ENCODE data around the gene SSH2.

The SSH2 gene

GRCh38 chr17:29618272-29619065 lies 311.6 kb downstream of the SSH2 start:
- no peak for DNase-seq (ENCODE audit: low read depth)
- peaks cover 34% of the 10 kb centered on the region for H3K4me1 ChIP-seq (ENCODE audit: control insufficient read depth, insufficient read depth, low read length)
- H3K9me3 ChIP-seq (ENCODE audit: control insufficient read depth, low read length), result no peaks in the 10 kb centered on the region
- no peaks in the 10 kb centered on the region for H3K27me3 ChIP-seq (replicated peaks; ENCODE audit: control insufficient read depth, insufficient read depth, low read length)
- no peaks in the 10 kb centered on the region for H3K36me3 ChIP-seq (ENCODE audit: control insufficient read depth, insufficient read depth, low read length, severe bottlenecking)
- peak overlapping the region; percentile 48 for H3K4me3 ChIP-seq (ENCODE audit: low read length)
- H3K9ac ChIP-seq (ENCODE audit: low read length), result peak overlapping the region; percentile 75

GRCh38 chr17:29617481-29618271 lies 312.4 kb downstream of the SSH2 start:
- H3K36me3 ChIP-seq (ENCODE audit: control insufficient read depth, insufficient read depth, low read length, severe bottlenecking), result no peaks in the 10 kb centered on the region
- no peak for DNase-seq (ENCODE audit: low read depth)
- H3K27me3 ChIP-seq (replicated peaks; ENCODE audit: control insufficient read depth, insufficient read depth, low read length), result no peaks in the 10 kb centered on the region
- peak overlapping the region; percentile 48 for H3K4me3 ChIP-seq (ENCODE audit: low read length)
- peak overlapping the region; percentile 75 for H3K9ac ChIP-seq (ENCODE audit: low read length)
- H3K4me1 ChIP-seq (ENCODE audit: control insufficient read depth, insufficient read depth, low read length), result peaks cover 31% of the 10 kb centered on the region
- H3K9me3 ChIP-seq (ENCODE audit: control insufficient read depth, low read length), result no peaks in the 10 kb centered on the region

- no peak for DNase-seq (ENCODE audit: low read depth)
- no peak overlapping the region for H3K9ac ChIP-seq (ENCODE audit: low read length)
- H3K4me1 ChIP-seq (ENCODE audit: control insufficient read depth, insufficient read depth, low read length), result peaks cover 28% of the 10 kb centered on the region
- no peaks in the 10 kb centered on the region for H3K36me3 ChIP-seq (ENCODE audit: control insufficient read depth, insufficient read depth, low read length, severe bottlenecking)
- H3K27me3 ChIP-seq (replicated peaks; ENCODE audit: control insufficient read depth, insufficient read depth, low read length), result no peaks in the 10 kb centered on the region
- H3K4me3 ChIP-seq (ENCODE audit: low read length), result no peak overlapping the region
- H3K9me3 ChIP-seq (ENCODE audit: control insufficient read depth, low read length), result no peaks in the 10 kb centered on the region
These were observed 312.9 kb downstream of the SSH2 start for GRCh38 chr17:29617125-29617480.

- DNase-seq (ENCODE audit: low read depth), result no peak
- H3K36me3 ChIP-seq (ENCODE audit: control insufficient read depth, insufficient read depth, low read length, severe bottlenecking), result no peaks in the 10 kb centered on the region
- H3K4me3 ChIP-seq (ENCODE audit: low read length), result peak overlapping the region; percentile 47
- H3K9me3 ChIP-seq (ENCODE audit: control insufficient read depth, low read length), result no peaks in the 10 kb centered on the region
- peaks cover 23% of the 10 kb centered on the region for H3K4me1 ChIP-seq (ENCODE audit: control insufficient read depth, insufficient read depth, low read length)
- peak overlapping the region; percentile 19 for H3K9ac ChIP-seq (ENCODE audit: low read length)
- H3K27me3 ChIP-seq (replicated peaks; ENCODE audit: control insufficient read depth, insufficient read depth, low read length), result no peaks in the 10 kb centered on the region
These were observed 313.6 kb downstream of the SSH2 start for GRCh38 chr17:29616300-29617048.

GRCh38 chr17:29615492-29616299 lies 314.3 kb downstream of the SSH2 start:
- peak overlapping the region; percentile 53 for H3K4me3 ChIP-seq (ENCODE audit: low read length)
- no peaks in the 10 kb centered on the region for H3K9me3 ChIP-seq (ENCODE audit: control insufficient read depth, low read length)
- DNase-seq (ENCODE audit: low read depth), result peak; percentile 97
- H3K36me3 ChIP-seq (ENCODE audit: control insufficient read depth, insufficient read depth, low read length, severe bottlenecking), result no peaks in the 10 kb centered on the region
- peaks cover 23% of the 10 kb centered on the region for H3K4me1 ChIP-seq (ENCODE audit: control insufficient read depth, insufficient read depth, low read length)
- H3K9ac ChIP-seq (ENCODE audit: low read length), result peak overlapping the region; percentile 19
- H3K27me3 ChIP-seq (replicated peaks; ENCODE audit: control insufficient read depth, insufficient read depth, low read length), result no peaks in the 10 kb centered on the region

GRCh38 chr17:29615048-29615385 lies 315.0 kb downstream of the SSH2 start:
- DNase-seq (ENCODE audit: low read depth), result peak; percentile 37
- Histone ChIP-seq H3K27me3 (replicated peaks; ENCODE audit: control insufficient read depth, insufficient read depth, low read length) (no peaks in the 10 kb centered on the region), H3K36me3 (ENCODE audit: control insufficient read depth, insufficient read depth, low read length, severe bottlenecking) (no peaks in the 10 kb centered on the region), H3K9me3 (ENCODE audit: control insufficient read depth, low read length) (no peaks in the 10 kb centered on the region), H3K4me3 (ENCODE audit: low read length) (peak overlapping the region; percentile 53), H3K4me1 (ENCODE audit: control insufficient read depth, insufficient read depth, low read length) (peaks cover 23% of the 10 kb centered on the region), H3K9ac (ENCODE audit: low read length) (peak overlapping the region; percentile 19)

- no peaks in the 10 kb centered on the region for H3K9me3 ChIP-seq (ENCODE audit: control insufficient read depth, low read length)
- no peaks in the 10 kb centered on the region for H3K27me3 ChIP-seq (replicated peaks; ENCODE audit: control insufficient read depth, insufficient read depth, low read length)
- peak overlapping the region; percentile 19 for H3K9ac ChIP-seq (ENCODE audit: low read length)
- peak overlapping the region; percentile 53 for H3K4me3 ChIP-seq (ENCODE audit: low read length)
- no peaks in the 10 kb centered on the region for H3K36me3 ChIP-seq (ENCODE audit: control insufficient read depth, insufficient read depth, low read length, severe bottlenecking)
- H3K4me1 ChIP-seq (ENCODE audit: control insufficient read depth, insufficient read depth, low read length), result peaks cover 23% of the 10 kb centered on the region
- no peak for DNase-seq (ENCODE audit: low read depth)
These were observed 315.5 kb downstream of the SSH2 start for GRCh38 chr17:29614349-29615047.

GRCh38 chr17:29613856-29614255 lies 316.2 kb downstream of the SSH2 start:
- Histone ChIP-seq H3K27me3 (replicated peaks; ENCODE audit: control insufficient read depth, insufficient read depth, low read length) (no peaks in the 10 kb centered on the region), H3K9me3 (ENCODE audit: control insufficient read depth, low read length) (no peaks in the 10 kb centered on the region), H3K4me1 (ENCODE audit: control insufficient read depth, insufficient read depth, low read length) (peaks cover 23% of the 10 kb centered on the region), H3K9ac (ENCODE audit: low read length) (peak overlapping the region; percentile 75), H3K36me3 (ENCODE audit: control insufficient read depth, insufficient read depth, low read length, severe bottlenecking) (no peaks in the 10 kb centered on the region), H3K4me3 (ENCODE audit: low read length) (peak overlapping the region; percentile 59)
- DNase-seq (ENCODE audit: low read depth), result no peak

GRCh38 chr17:29613352-29613837 lies 316.6 kb downstream of the SSH2 start:
- Histone ChIP-seq H3K36me3 (ENCODE audit: control insufficient read depth, insufficient read depth, low read length, severe bottlenecking) (no peaks in the 10 kb centered on the region), H3K4me3 (ENCODE audit: low read length) (peak overlapping the region; percentile 59), H3K9me3 (ENCODE audit: control insufficient read depth, low read length) (no peaks in the 10 kb centered on the region), H3K27me3 (replicated peaks; ENCODE audit: control insufficient read depth, insufficient read depth, low read length) (no peaks in the 10 kb centered on the region), H3K9ac (ENCODE audit: low read length) (peak overlapping the region; percentile 75), H3K4me1 (ENCODE audit: control insufficient read depth, insufficient read depth, low read length) (peaks cover 23% of the 10 kb centered on the region)
- peak; percentile 90 for DNase-seq (ENCODE audit: low read depth)
